Neuron (in vitro differentiated cells): ENCODE data around the gene C2orf69.

Experiments
- H2AFZ ChIP-seq: one replicate; pipeline ENCODE4 v1.6.1; 2013; ENCODE audit warnings: low read depth, mild to moderate bottlenecking, inconsistent platforms, low read length, moderate library complexity
- H3K27me3 ChIP-seq: one replicate; pipeline ENCODE4 v1.6.1; 2013; ENCODE audit warnings: low read length; ENCODE audit not compliant: insufficient read depth
- H3K36me3 ChIP-seq: one replicate; pipeline ENCODE4 v1.6.1; 2013; ENCODE audit warnings: low read length; ENCODE audit not compliant: insufficient read depth
- H3K4me1 ChIP-seq: one replicate; pipeline ENCODE4 v1.6.1; 2013; ENCODE audit warnings: low read length; ENCODE audit not compliant: insufficient read depth
- H3K4me3 ChIP-seq: 2 replicates; pipeline ENCODE4 v1.5.1; 2013; ENCODE audit warnings: mild to moderate bottlenecking, low read length, moderate library complexity
- H3K9me3 ChIP-seq: one replicate; pipeline ENCODE4 v1.6.1; 2013; ENCODE audit warnings: low read length

Gene C2orf69

DNA sequence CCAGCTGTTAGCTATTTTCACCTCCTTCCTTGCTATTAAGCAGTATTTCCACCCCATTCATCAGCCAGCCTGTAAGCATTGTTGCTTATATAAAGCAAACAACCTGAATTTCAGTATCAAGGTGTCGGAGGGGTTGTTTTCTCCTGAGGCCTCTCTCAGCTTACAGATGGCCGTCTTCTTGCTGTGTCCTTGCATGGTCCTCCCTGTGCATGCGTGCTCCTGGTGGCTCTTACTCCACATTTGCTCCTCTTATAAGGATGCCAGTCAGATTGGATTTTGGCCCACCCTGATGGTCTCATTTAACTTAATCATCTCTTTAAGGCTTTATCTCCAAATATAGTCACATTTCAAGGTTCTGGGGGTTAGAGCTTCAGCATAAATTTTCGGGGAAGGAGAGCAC, 46.9 kb downstream of the C2orf69 start:
- Histone ChIP-seq H3K9me3 (no peaks in the 10 kb centered on the region), H3K36me3 (peaks cover 55% of the 10 kb centered on the region)

DNA sequence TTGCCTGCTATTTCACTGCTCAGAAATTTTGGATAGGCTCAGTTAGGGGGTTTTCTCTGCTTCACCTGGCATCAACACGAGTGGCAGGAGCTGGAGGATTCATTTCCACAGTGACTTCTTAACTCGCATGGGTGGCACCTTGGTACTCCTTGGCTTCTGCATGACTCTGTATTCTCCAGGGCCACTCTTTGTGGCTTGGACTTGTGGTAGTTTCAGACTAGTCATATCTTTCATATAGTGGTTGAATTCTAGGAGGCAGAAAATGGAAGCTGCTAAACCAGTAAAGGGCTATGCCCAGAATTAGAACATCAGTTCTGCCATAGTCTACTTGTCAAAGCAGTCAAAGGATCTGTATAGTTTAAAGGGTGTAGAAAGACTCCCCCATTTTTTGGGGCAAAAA, 51.1 kb downstream of the C2orf69 start:
- Histone ChIP-seq H2AFZ (no peak overlapping the region), H3K4me1 (peaks cover 2% of the 10 kb centered on the region), H3K4me3 (no peak overlapping the region), H3K9me3 (no peaks in the 10 kb centered on the region), H3K36me3 (peaks cover 90% of the 10 kb centered on the region), H3K27me3 (no peaks in the 10 kb centered on the region)

More for the DNA sequence above, 46.9 kb downstream of the C2orf69 start:
- H3K4me3 ChIP-seq: no peak overlapping the region
- no peak overlapping the region for H2AFZ ChIP-seq
- no peaks in the 10 kb centered on the region for H3K27me3 ChIP-seq
- H3K4me1 ChIP-seq: peaks cover 8% of the 10 kb centered on the region

DNA sequence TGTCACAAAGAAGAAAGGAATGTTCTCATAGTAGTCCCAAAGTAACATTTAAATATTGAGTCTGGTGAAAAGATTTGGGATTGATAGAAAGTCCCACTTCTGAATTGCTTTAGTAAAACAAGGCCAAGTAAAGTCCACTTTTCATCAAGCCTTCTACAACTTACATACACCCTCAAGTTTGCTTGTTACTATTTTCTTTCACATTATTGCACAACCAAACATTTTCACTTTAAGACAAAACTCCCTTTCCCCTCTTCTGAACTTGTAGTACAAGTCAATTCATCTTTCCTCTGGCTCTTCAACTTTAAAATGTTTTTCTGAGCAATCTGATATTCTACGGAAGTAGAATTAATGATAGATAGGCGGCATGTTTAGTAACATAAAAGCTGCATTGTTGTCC, 55.3 kb downstream of the C2orf69 start:
- Histone ChIP-seq H3K4me3 (no peak overlapping the region), H3K36me3 (peaks cover 63% of the 10 kb centered on the region), H3K9me3 (no peaks in the 10 kb centered on the region), H2AFZ (no peak overlapping the region), H3K27me3 (no peaks in the 10 kb centered on the region), H3K4me1 (no peaks in the 10 kb centered on the region)

DNA sequence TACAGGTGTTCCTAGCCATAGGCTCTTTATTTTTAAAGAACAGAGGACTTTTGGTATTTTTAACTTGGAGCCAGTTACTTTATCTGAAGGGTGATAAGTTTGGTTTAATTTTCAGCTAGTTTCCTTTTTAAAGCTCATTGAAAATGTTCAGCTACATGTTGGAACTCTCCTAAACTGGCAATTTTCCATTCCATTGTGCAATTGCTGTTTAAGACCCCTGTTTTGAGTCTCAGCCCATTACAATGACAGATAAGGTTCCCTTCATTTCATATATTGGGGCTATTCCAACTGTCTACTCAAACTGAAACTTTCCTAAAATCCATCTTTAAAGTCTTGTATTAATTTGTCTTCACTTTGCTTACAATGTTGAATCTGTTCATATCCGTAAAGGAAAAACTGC, 55.9 kb downstream of the C2orf69 start:
- Histone ChIP-seq H2AFZ (no peak overlapping the region), H3K4me1 (no peaks in the 10 kb centered on the region), H3K36me3 (peaks cover 57% of the 10 kb centered on the region), H3K27me3 (no peaks in the 10 kb centered on the region), H3K4me3 (no peak overlapping the region), H3K9me3 (no peaks in the 10 kb centered on the region)

DNA sequence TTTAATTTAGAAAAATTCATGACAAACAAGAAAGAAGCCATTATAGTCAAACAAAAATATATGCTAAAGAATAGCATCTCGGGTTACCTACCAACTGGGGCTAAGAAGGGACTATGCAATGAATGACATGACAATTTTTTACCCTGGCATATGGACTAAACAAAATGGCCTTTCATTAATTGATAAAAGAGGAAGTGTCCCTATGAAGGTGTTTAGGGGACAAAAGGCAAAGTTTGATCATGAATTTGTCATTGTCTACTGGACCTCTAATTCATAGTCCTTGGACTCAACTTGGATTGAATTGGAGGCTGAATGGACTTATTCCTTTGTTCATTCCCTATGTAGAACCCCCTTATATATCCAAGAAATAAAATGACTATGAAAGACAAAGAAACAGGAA, 57.0 kb downstream of the C2orf69 start:
- peaks cover 48% of the 10 kb centered on the region for H3K36me3 ChIP-seq

DNA sequence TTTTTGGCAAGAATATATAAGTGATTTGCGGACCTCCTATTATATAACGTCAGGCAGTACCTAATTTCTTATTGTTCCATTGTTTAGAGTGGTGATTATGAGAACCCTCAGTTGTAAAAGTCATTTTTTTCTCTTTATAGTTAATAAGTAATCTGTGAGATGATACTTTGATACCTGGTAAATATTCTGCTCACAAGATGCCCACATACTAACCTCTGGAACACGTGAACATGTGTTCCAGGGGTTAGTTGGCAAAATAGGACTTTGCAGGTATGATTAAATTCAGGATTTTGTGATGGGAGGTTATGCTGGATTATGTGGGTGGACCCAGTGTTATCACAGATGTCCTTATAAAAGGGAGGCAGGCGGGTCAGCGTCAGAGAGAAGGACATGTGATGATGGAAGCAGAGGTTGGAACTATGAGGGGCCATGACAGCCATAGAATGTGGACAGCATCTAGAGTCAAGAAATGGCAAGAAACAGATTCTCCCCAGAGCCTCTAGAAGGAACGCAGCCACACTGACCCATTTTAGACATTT, 61.1 kb downstream of the C2orf69 start:
- H3K4me1 ChIP-seq: no peaks in the 10 kb centered on the region
- no peak overlapping the region for H3K4me3 ChIP-seq
- H3K36me3 ChIP-seq: peaks cover 14% of the 10 kb centered on the region
- no peaks in the 10 kb centered on the region for H3K27me3 ChIP-seq
- H3K9me3 ChIP-seq: no peaks in the 10 kb centered on the region
- H2AFZ ChIP-seq: no peak overlapping the region

More for the DNA sequence above, 57.0 kb downstream of the C2orf69 start:
- H3K4me3 ChIP-seq: no peak overlapping the region
- no peaks in the 10 kb centered on the region for H3K27me3 ChIP-seq
- no peaks in the 10 kb centered on the region for H3K4me1 ChIP-seq
- no peak overlapping the region for H2AFZ ChIP-seq
- H3K9me3 ChIP-seq: no peaks in the 10 kb centered on the region

DNA sequence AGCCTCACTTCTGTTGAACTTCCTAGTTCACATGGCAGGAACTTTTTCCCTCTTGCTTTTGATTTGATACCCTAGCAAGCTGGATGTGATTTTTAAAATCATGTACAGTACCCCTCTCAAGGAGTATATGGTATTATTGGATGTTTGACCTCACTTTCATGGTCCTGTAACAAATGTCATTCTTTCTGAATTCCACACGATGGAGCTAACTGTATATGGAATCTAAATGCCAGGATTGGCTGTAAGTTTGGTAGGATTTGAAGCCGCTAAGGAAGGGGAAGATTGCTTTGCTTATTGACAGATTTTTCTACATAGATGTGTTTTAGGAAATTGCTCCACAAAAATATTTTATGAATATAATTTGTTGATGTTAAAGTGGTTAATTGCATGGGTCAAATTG, 62.6 kb downstream of the C2orf69 start:
- Histone ChIP-seq H3K9me3 (no peaks in the 10 kb centered on the region), H2AFZ (no peak overlapping the region), H3K27me3 (no peaks in the 10 kb centered on the region), H3K36me3 (peaks cover 4% of the 10 kb centered on the region), H3K4me1 (no peaks in the 10 kb centered on the region), H3K4me3 (no peak overlapping the region)

DNA sequence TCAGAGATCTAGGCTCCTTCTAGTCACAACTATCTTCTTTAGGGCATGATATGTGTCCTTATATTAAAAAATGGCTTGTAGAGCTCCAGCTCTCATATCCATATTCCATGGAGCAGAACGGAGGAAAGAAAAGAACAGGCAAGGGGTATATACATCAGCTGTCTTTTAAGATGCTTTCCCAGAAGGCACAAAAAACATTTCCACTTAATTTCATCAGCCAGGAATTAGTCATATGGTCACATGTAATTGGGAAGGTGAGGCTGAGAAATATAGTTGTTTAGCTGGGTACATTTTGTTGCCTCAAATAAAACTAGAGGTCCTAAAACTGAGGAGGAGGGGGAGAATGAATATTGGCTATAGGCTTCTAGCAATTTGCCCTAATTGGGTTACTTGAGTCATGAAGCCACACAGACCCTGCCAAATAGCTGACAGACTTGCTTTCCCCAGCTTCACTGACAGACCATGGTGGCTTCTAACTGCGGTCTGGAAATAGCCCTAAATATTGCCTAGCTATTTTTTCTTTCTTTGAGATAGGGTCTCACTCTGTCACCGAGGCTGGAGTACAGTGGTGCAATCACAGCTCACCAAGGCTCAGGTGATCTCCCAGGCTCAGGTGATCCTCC, 64.3 kb downstream of the C2orf69 start:
- no peaks in the 10 kb centered on the region for H3K27me3 ChIP-seq
- no peaks in the 10 kb centered on the region for H3K9me3 ChIP-seq
- H3K36me3 ChIP-seq: peaks cover 4% of the 10 kb centered on the region
- H2AFZ ChIP-seq: no peak overlapping the region
- H3K4me1 ChIP-seq: peaks cover 4% of the 10 kb centered on the region
- H3K4me3 ChIP-seq: no peak overlapping the region
